K562 (cell line): ENCODE data around the gene WDR90. TPM values are rescaled to one million over a fixed set of nuclear protein-coding genes. Genes with fewer than 3 reads are reported as not detected.

Source experiments
- ATAC-seq: fragments of 200-7000 bp; cut with Tn5 transposase; 3 replicates; pipeline ENCODE4 v1.9.1; 2020; ENCODE audit warnings: moderate library complexity
- BruUV-seq: library from RNA; stranded (reverse); fragments of 400-500 nt; replicated peaks from 2 replicates; lab custom pipeline; 2021; lab: Mats Ljungman, UMichigan
- CTCF ChIA-PET: fragments of 300-600 bp; formaldehyde crosslinking; extraction: SDS; loops from one replicate; lab custom pipeline; 2021; ENCODE audit warnings: low intra/inter-chr PET ratio; lab: Yijun Ruan, JAX
- POLR2A ChIA-PET: fragments of 300-600, 350-650 bp; sonication (Branson Sonifier 250); formaldehyde crosslinking; extraction: SDS; loops from one replicate; lab custom pipeline; 2021; ENCODE audit warnings: antibody characterized with exemption, inconsistent platforms; lab: Yijun Ruan, JAX
- DNase-seq, 4 experiments: peaks; one replicate each; pipeline versions ENCODE4 v3.0.0 to v3.0.0-alpha.2; 2011 to 2018; ENCODE audit warnings: low spot score in 3 of 4, mixed read lengths in 3 of 4; ENCODE audit errors: extremely low read depth in 1 of 4
- FAIRE-seq: peaks from 2 replicates; lab custom pipeline; 2011; peaks lifted over from hg19 to GRCh38; lab: Jason Lieb, UNC
- H2AFZ ChIP-seq: 2 replicates; pipeline ENCODE4 v1.6.0; 2011; ENCODE audit warnings: low read depth, low read length, control low read depth, inconsistent platforms
- H3K27ac ChIP-seq: fragments of 200-600 bp; 3 replicates; pipeline ENCODE4 v1.8.0; 2011; ENCODE audit warnings: low read depth, mild to moderate bottlenecking, control low read depth, inconsistent platforms, low read length, moderate library complexity, mixed read lengths; ENCODE audit errors: extremely low read depth
- H3K27me3 ChIP-seq, 2 experiments: fragments of 300-600 bp in 1 of 2; 2 replicates in 1 of 2; 3 replicates in 1 of 2; pipeline versions ENCODE4 v1.6.0 to v1.8.0; 2011; ENCODE audit warnings: inconsistent platforms in 2 of 2, low read length in 2 of 2, mild to moderate bottlenecking in 1 of 2, mixed read lengths in 1 of 2, moderate library complexity in 1 of 2; ENCODE audit not compliant: control insufficient read depth in 2 of 2, insufficient read depth in 2 of 2
- H3K36me3 ChIP-seq: fragments of 300-600 bp; 3 replicates; pipeline ENCODE4 v1.8.0; 2011; ENCODE audit warnings: mild to moderate bottlenecking, low read length, inconsistent platforms; ENCODE audit not compliant: control insufficient read depth, insufficient read depth
- H3K4me1 ChIP-seq, 2 experiments: fragments of 200-600 bp in 1 of 2; replicated peaks in 1 of 2; 2 replicates in 1 of 2; 3 replicates in 1 of 2; pipeline versions ENCODE4 v1.5.1 to v1.8.0; 2011; ENCODE audit warnings: inconsistent platforms in 2 of 2, low read length in 2 of 2, mild to moderate bottlenecking in 1 of 2, mixed read lengths in 1 of 2, moderate library complexity in 1 of 2; ENCODE audit not compliant: control insufficient read depth in 2 of 2, insufficient read depth in 2 of 2
- H3K4me2 ChIP-seq: 2 replicates; pipeline ENCODE4 v1.6.1; 2011; ENCODE audit warnings: low read length, control low read depth, inconsistent platforms, mixed read lengths; ENCODE audit not compliant: insufficient read depth
- H3K4me3 ChIP-seq: fragments of 200-600 bp; sonication (generic), shearing (Covaris generic); 2 replicates; pipeline ENCODE4 v1.5.1; 2016; ENCODE audit warnings: control low read depth, inconsistent platforms
- H3K79me2 ChIP-seq: fragments of 200-600 bp; 3 replicates; pipeline ENCODE4 v1.8.0; 2011; ENCODE audit warnings: low read length, inconsistent platforms; ENCODE audit not compliant: control insufficient read depth, insufficient read depth
- H3K9ac ChIP-seq, 2 experiments: 2 replicates each; pipeline versions ENCODE4 v1.6.0 to v1.6.1; 2011; ENCODE audit warnings: low read depth in 2 of 2, low read length in 2 of 2, control low read depth in 1 of 2, inconsistent platforms in 1 of 2, mild to moderate bottlenecking in 1 of 2, mixed read lengths in 1 of 2; ENCODE audit not compliant: insufficient read depth in 1 of 2
- H3K9me1 ChIP-seq: one replicate; pipeline ENCODE4 v1.6.0; 2011; ENCODE audit warnings: inconsistent platforms, mild to moderate bottlenecking, low read length, moderate library complexity; ENCODE audit not compliant: control insufficient read depth, insufficient read depth
- H3K9me3 ChIP-seq: replicated peaks from 2 replicates; pipeline ENCODE4 v1.5.1; 2011; ENCODE audit warnings: low read depth, low read length, inconsistent platforms; ENCODE audit not compliant: control insufficient read depth, insufficient read depth
- H4K20me1 ChIP-seq: replicated peaks from 2 replicates; pipeline ENCODE4 v1.6.1; 2011; ENCODE audit warnings: low read length, inconsistent platforms, mixed read lengths; ENCODE audit not compliant: control insufficient read depth, insufficient read depth
- HNRNPL ChIP-seq: fragments of 200-400 bp; formaldehyde crosslinking; IDR thresholded peaks from 2 replicates; pipeline ENCODE4 v1.6.1; 2017; ENCODE audit warnings: low read depth, mild to moderate bottlenecking, low read length
- MTA3 ChIP-seq: fragments of 450-650 bp; formaldehyde crosslinking; IDR thresholded peaks from 2 replicates; pipeline ENCODE4 v1.6.1; 2017; ENCODE audit warnings: mild to moderate bottlenecking, borderline replicate concordance
- NFIC ChIP-seq: fragments of 450-650 bp; IDR thresholded peaks from 2 replicates; pipeline ENCODE4 v1.6.1; 2017; ENCODE audit warnings: mild to moderate bottlenecking, inconsistent platforms
- POLR2A ChIP-seq: fragments of 450-650 bp; conservative IDR thresholded peaks from 2 replicates; pipeline ENCODE4 v1.6.1; 2016
- POLR2G ChIP-seq: fragments of 200-400 bp; formaldehyde crosslinking; IDR thresholded peaks from 2 replicates; pipeline ENCODE4 v1.6.1; 2017; ENCODE audit warnings: low read depth, mild to moderate bottlenecking, antibody characterized with exemption, low read length, moderate library complexity
- RB1 ChIP-seq: fragments of 450-650 bp; IDR thresholded peaks from 2 replicates; pipeline ENCODE4 v1.6.1; 2017; ENCODE audit warnings: low read depth, mild to moderate bottlenecking
- RBFOX2 ChIP-seq: fragments of 200-400 bp; formaldehyde crosslinking; IDR thresholded peaks from 2 replicates; pipeline ENCODE4 v1.6.1; 2017; ENCODE audit warnings: low read depth, mild to moderate bottlenecking, low read length, moderate library complexity
- SREBF1 ChIP-seq: fragments of 150-350 bp; IDR thresholded peaks from 2 replicates; pipeline ENCODE4 v1.6.1; 2014; ENCODE audit warnings: antibody characterized with exemption, low read depth, low read length, borderline replicate concordance
- SUPT5H ChIP-seq: fragments of 450-650 bp; IDR thresholded peaks from 2 replicates; pipeline ENCODE4 v1.6.1; 2016
- TFAP4 ChIP-seq: sonication (generic); formaldehyde crosslinking; IDR thresholded peaks from 2 replicates; pipeline ENCODE4 v1.8.0; 2022; ENCODE audit warnings: missing genetic modification reagents, mild to moderate bottlenecking, moderate library complexity, borderline replicate concordance
- VEZF1 ChIP-seq: fragments of 200-800 bp; sonication (Bioruptor generic); IDR thresholded peaks from 2 replicates; pipeline ENCODE4 v1.6.1; 2017; ENCODE audit warnings: missing genetic modification characterization, missing compliant biosample characterization
- ZBTB7A ChIP-seq: IDR thresholded peaks from 2 replicates; pipeline ENCODE4 v1.6.1; 2011; ENCODE audit warnings: low read depth, mild to moderate bottlenecking, low read length, moderate library complexity, borderline replicate concordance; ENCODE audit not compliant: control insufficient read depth
- ZNF263 ChIP-seq: sonication (generic); formaldehyde crosslinking; IDR thresholded peaks from 2 replicates; pipeline ENCODE4 v1.8.0; 2022; ENCODE audit warnings: mild to moderate bottlenecking, missing genetic modification reagents, borderline replicate concordance
- WGBS: fragments of 100-300 bp; shearing (Covaris generic); methylation state at CpG from one replicate; pipeline ENCODE4 v1.1.6; 2016; ENCODE audit warnings: low coverage, mixed read lengths; ENCODE audit not compliant: insufficient coverage; ENCODE audit errors: missing lambda C conversion rate; 5-methylcytosine and 5-hydroxymethylcytosine counted together
- in situ Hi-C: fragments of 300-500 bp; cut with MboI; formaldehyde crosslinking; loops from 4 replicates; pipeline ENCODE4 v1.15.0; 2018; ENCODE audit warnings: inconsistent platforms, mixed read lengths
- intact Hi-C: fragments of 100-400 bp; cut with micrococcal nuclease; formaldehyde crosslinking; loops from 2 replicates; pipeline ENCODE4 v1.14.2; 2022
- polyA plus RNA-seq, 8 experiments: library from polyadenylated mRNA; depleted of rRNA in 4 of 8; stranded (reverse) in 5 of 8; unstranded in 3 of 8; fragments of >200 nt; fragmentation: Nextera tagmentation in 2 of 8; fragmentation: Illumina TruSeq in 1 of 8; extraction: Ambion mirVana in 2 of 8; extraction: Trizol in 1 of 8; gene quantifications; 2 replicates each; pipeline versions ENCODE4 v1.2.1 to v1.2.3, GENCODE V29; 2011 to 2014; ENCODE audit warnings: inconsistent platforms in 1 of 8, missing spikeins in 1 of 8
- total RNA-seq, 7 experiments: library from RNA; depleted of rRNA in 6 of 7; stranded (reverse); fragments of >200 nt in 6 of 7; fragmentation: Illumina TruSeq in 2 of 7; extraction: Trizol in 2 of 7; gene quantifications; 2 replicates each; pipeline versions ENCODE4 v1.2.1 to v1.2.3, GENCODE V29; 2011 to 2021; ENCODE audit warnings: low replicate concordance in 1 of 7
- TF ChIP-seq, protein P1 (sequence below): sonication (generic); formaldehyde crosslinking; IDR thresholded peaks from 2 replicates; pipeline ENCODE4 v1.8.0; 2022; ENCODE audit warnings: mild to moderate bottlenecking, missing genetic modification reagents

The WDR90 gene
- total and polyA plus RNA-seq, 9 of the 15 experiments (the other 6 are each of a cell fraction or from before 2014, with no cell fraction given) = 0.44 to 12.6 (median 3.3) TPM

GRCh38 chr16:630815-631405, 18.3 kb upstream of the WDR90 start, which contains the start of gene WFIKKN1:
Gene WFIKKN1, plus strand, starts transcription at chr16:630985. Its CDS starts 269 bp downstream, at chr16:631254.
- intact Hi-C loops = no loop called here
- peak within 1 kb of the TSS; percentile 35 for H3K4me2 ChIP-seq
- WGBS = 27% methylated on average over 15 of the region's 23 CpGs
- peaks cover 16% of the 10 kb centered on the region for H3K79me2 ChIP-seq
- peak; percentile 44 to 63 (median 59) for DNase-seq
- no peak within 1 kb of the TSS for H2AFZ ChIP-seq
- CTCF ChIA-PET = no interaction called here
- no peaks in the 10 kb centered on the region for H4K20me1 ChIP-seq
- H3K4me1 ChIP-seq = peaks cover 24 to 97% of the 10 kb centered on the region in 2 experiments
- H3K9me3 ChIP-seq = no peaks in the 10 kb centered on the region
- H3K4me3 ChIP-seq = no peak within 1 kb of the TSS
- no peak for TF ChIP-seq SREBF1
- TF ChIP-seq POLR2A = peak; percentile 35; the same call in 1 of the 2 replicates
- TF ChIP-seq NFIC = peak; percentile 93
- TF ChIP-seq RBFOX2 = peak; percentile 35; the same call in 1 of the 2 replicates
- TF ChIP-seq VEZF1 = 0 out of 2 replicates have a peak, but pooled peaks have one; percentile 31
- TF ChIP-seq TFAP4 (CRISPR knock-in tag) = peak; percentile 32; the same call in 1 of the 2 replicates
- peak; percentile 42; the same call in 1 of the 2 replicates for TF ChIP-seq SUPT5H
- TF ChIP-seq ZNF263 (CRISPR knock-in tag) = 0 out of 2 replicates have a peak, but pooled peaks have one; percentile 33
- peak; percentile 71; the same call in 1 of the 2 replicates for TF ChIP-seq ZBTB7A
- 0 out of 2 replicates have a peak, but pooled peaks have one; percentile 39 for TF ChIP-seq MTA3
- no peak for TF ChIP-seq RB1
- TF ChIP-seq POLR2G = peak; percentile 71
- TF ChIP-seq, protein P1, sequence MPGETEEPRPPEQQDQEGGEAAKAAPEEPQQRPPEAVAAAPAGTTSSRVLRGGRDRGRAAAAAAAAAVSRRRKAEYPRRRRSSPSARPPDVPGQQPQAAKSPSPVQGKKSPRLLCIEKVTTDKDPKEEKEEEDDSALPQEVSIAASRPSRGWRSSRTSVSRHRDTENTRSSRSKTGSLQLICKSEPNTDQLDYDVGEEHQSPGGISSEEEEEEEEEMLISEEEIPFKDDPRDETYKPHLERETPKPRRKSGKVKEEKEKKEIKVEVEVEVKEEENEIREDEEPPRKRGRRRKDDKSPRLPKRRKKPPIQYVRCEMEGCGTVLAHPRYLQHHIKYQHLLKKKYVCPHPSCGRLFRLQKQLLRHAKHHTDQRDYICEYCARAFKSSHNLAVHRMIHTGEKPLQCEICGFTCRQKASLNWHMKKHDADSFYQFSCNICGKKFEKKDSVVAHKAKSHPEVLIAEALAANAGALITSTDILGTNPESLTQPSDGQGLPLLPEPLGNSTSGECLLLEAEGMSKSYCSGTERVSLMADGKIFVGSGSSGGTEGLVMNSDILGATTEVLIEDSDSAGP (CRISPR knock-in tag) = no peak
- peak; percentile 68; the same call in 1 of the 2 replicates for TF ChIP-seq HNRNPL
- TF ChIP-seq, all 486 proteins: peak for 11
- POLR2A ChIA-PET = interaction anchor here (0.6 to 1.0 kb wide), 5 partner anchors 9 to 281 kb away, joined by 3 to 6 read pairs (median 3); no protein-coding TSS in a partner anchor
- Histone ChIP-seq H3K9ac (peak within 1 kb of the TSS; percentile 35 to 84; a peak in 3 of 4 replicates), H3K9me1 (no peaks in the 10 kb centered on the region), H3K27ac (peak within 1 kb of the TSS; percentile 64; the same call in 2 of the 3 replicates), H3K36me3 (peaks cover 44% of the 10 kb centered on the region; the same call in 2 of the 3 replicates), H3K27me3 (no peaks in the 10 kb centered on the region)
- no TSS peak for BruUV-seq
- peak; percentile 55 for ATAC-seq
- FAIRE-seq = no peak
- in situ Hi-C loops = no loop called here
